ENCODE results near the gene WARS2.
"Not testable (repeated sequence)": the region's sequence is repeated elsewhere in the genome, so short reads cannot be mapped to it uniquely, and the experiment has no call there.

The WARS2 gene

GRCh38 chr1:119136401-119136800, 4.1 kb downstream of the WARS2 start:
- Histone ChIP-seq H3K27me3 (replicated peaks) (no peaks in the 10 kb centered on the region), H3K4me3 (ENCODE audit: low read depth, low read length) (no peak overlapping the region), H3K27ac (no peak overlapping the region), H3K36me3 (replicated peaks) (no peaks in the 10 kb centered on the region)
- DNase-seq: no peak
- in situ Hi-C loops (cut with HindIII; ENCODE audit: low pct_ligation_motif_present, low sequenced_read_pairs): no loop called here
- TF ChIP-seq CTCF (IDR thresholded peaks at IDR 0.05; ENCODE audit: low read depth, low read length, missing control alignments): no peak

- in situ Hi-C loops (cut with HindIII; ENCODE audit: low pct_ligation_motif_present, low sequenced_read_pairs): no loop called here
- peak; percentile 40 for DNase-seq
Measured at GRCh38 chr1:119133987-119134386, 6.5 kb downstream of the WARS2 start.

GRCh38 chr1:119132179-119132578, 8.3 kb downstream of the WARS2 start:
- no peak overlapping the region for H3K4me3 ChIP-seq (ENCODE audit: low read depth, low read length)
- no peak for TF ChIP-seq CTCF (IDR thresholded peaks at IDR 0.05; ENCODE audit: low read depth, low read length, missing control alignments)
- DNase-seq: no peak
- no peaks in the 10 kb centered on the region for H3K36me3 ChIP-seq (replicated peaks)
- H3K27ac ChIP-seq: no peak overlapping the region
- in situ Hi-C loops (cut with HindIII; ENCODE audit: low pct_ligation_motif_present, low sequenced_read_pairs): no loop called here
- no peaks in the 10 kb centered on the region for H3K27me3 ChIP-seq (replicated peaks)

More at GRCh38 chr1:119133987-119134386, 6.5 kb downstream of the WARS2 start:
- TF ChIP-seq CTCF (IDR thresholded peaks at IDR 0.05; ENCODE audit: low read depth, low read length, missing control alignments): no peak
- Histone ChIP-seq H3K27ac (no peak overlapping the region), H3K27me3 (replicated peaks) (no peaks in the 10 kb centered on the region), H3K36me3 (replicated peaks) (no peaks in the 10 kb centered on the region), H3K4me3 (ENCODE audit: low read depth, low read length) (no peak overlapping the region)

- Histone ChIP-seq H3K4me3 (ENCODE audit: low read depth, low read length) (no peak overlapping the region), H3K27me3 (replicated peaks) (no peaks in the 10 kb centered on the region), H3K36me3 (replicated peaks) (no peaks in the 10 kb centered on the region), H3K27ac (no peak overlapping the region)
- in situ Hi-C loops (cut with HindIII; ENCODE audit: low pct_ligation_motif_present, low sequenced_read_pairs): no loop called here
- DNase-seq: no peak
- TF ChIP-seq CTCF (IDR thresholded peaks at IDR 0.05; ENCODE audit: low read depth, low read length, missing control alignments): no peak
Measured at GRCh38 chr1:119125874-119126273, 14.6 kb downstream of the WARS2 start.

GRCh38 chr1:119124764-119125163, 15.7 kb downstream of the WARS2 start:
- TF ChIP-seq CTCF (IDR thresholded peaks at IDR 0.05; ENCODE audit: low read depth, low read length, missing control alignments): no peak
- in situ Hi-C loops (cut with HindIII; ENCODE audit: low pct_ligation_motif_present, low sequenced_read_pairs): no loop called here
- Histone ChIP-seq H3K27me3 (replicated peaks) (no peaks in the 10 kb centered on the region), H3K27ac (no peak overlapping the region), H3K36me3 (replicated peaks) (no peaks in the 10 kb centered on the region), H3K4me3 (ENCODE audit: low read depth, low read length) (no peak overlapping the region)
- DNase-seq: no peak

- H3K27me3 ChIP-seq (replicated peaks); H3K27ac ChIP-seq; H3K4me3 ChIP-seq (ENCODE audit: low read depth, low read length); DNase-seq; in situ Hi-C loops (cut with HindIII; ENCODE audit: low pct_ligation_motif_present, low sequenced_read_pairs); H3K36me3 ChIP-seq (replicated peaks): not testable (repeated sequence)
Measured at GRCh38 chr1:119121872-119122271, 18.6 kb downstream of the WARS2 start.
